ENCODE measurements around the gene CDH6. TPM values are rescaled to one million over a fixed set of nuclear protein-coding genes. Genes with fewer than 3 reads are reported as not detected.

The CDH6 gene
- total RNA-seq, 1 experiment from 2014 or later: not detected

GRCh38 chr5:31193116-31193515 is 370 bp upstream of the CDH6 start:
- BruUV-seq (replicated peaks): no TSS peak
- no peaks in the 10 kb centered on the region for H3K9me3 ChIP-seq (ENCODE audit: insufficient read depth, low read depth)
- H3K9me2 ChIP-seq (ENCODE audit: insufficient read depth): no peaks in the 10 kb centered on the region
- no peak overlapping the region for H2AFZ ChIP-seq
- H3K36me3 ChIP-seq (ENCODE audit: low read depth): no peaks in the 10 kb centered on the region
- no peak for DNase-seq
- no peaks in the 10 kb centered on the region for H3F3A ChIP-seq (ENCODE audit: insufficient read depth, low read depth)
- no peaks in the 10 kb centered on the region for H3K79me2 ChIP-seq (ENCODE audit: low read depth)
- no peak overlapping the region for H3K27ac ChIP-seq
- intact Hi-C loops (cut with micrococcal nuclease; ENCODE audit: unreplicated experiment): no loop called here
- H3K27me3 ChIP-seq (ENCODE audit: insufficient read depth, low read depth): peaks cover 18% of the 10 kb centered on the region
- ChIA-PET CTCF (no interaction called here), POLR2A (ENCODE audit: unreplicated experiment) (no interaction called here)
- H3K4me1 ChIP-seq (replicated peaks; ENCODE audit: insufficient read depth): peaks cover 5% of the 10 kb centered on the region; the same call in 1 of the 2 replicates
- TF ChIP-seq, protein P1, sequence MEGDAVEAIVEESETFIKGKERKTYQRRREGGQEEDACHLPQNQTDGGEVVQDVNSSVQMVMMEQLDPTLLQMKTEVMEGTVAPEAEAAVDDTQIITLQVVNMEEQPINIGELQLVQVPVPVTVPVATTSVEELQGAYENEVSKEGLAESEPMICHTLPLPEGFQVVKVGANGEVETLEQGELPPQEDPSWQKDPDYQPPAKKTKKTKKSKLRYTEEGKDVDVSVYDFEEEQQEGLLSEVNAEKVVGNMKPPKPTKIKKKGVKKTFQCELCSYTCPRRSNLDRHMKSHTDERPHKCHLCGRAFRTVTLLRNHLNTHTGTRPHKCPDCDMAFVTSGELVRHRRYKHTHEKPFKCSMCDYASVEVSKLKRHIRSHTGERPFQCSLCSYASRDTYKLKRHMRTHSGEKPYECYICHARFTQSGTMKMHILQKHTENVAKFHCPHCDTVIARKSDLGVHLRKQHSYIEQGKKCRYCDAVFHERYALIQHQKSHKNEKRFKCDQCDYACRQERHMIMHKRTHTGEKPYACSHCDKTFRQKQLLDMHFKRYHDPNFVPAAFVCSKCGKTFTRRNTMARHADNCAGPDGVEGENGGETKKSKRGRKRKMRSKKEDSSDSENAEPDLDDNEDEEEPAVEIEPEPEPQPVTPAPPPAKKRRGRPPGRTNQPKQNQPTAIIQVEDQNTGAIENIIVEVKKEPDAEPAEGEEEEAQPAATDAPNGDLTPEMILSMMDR (conservative IDR thresholded peaks at IDR 0.05): no peak
- no peak for TF ChIP-seq EZH2 (IDR thresholded peaks at IDR 0.05; ENCODE audit: low read depth)
- no peaks in the 10 kb centered on the region for H4K20me1 ChIP-seq (ENCODE audit: insufficient read depth)
- no peak overlapping the region for H3K4me2 ChIP-seq
- no peak overlapping the region for H3K4me3 ChIP-seq

DNA sequence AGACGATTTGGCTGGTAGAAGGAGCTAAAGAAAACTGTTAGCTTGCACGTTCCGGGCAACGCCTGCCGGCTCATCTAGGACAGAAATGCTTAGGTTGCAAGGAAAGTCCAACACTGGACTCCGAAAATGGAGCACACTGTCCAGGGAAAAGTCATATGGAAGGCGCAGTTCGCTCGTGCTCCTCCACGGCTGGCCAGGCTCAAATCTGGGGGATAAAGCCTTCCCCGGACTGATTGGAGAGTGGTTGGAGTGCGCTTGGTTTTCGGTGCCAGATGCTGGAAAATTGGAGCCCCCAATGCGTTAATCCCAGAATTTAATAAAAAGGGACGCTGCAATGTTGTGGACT is 955 bp downstream of the CDH6 start:
- H2AFZ ChIP-seq: no peak overlapping the region
- H3K9me3 ChIP-seq (ENCODE audit: insufficient read depth, low read depth): no peaks in the 10 kb centered on the region
- ChIA-PET POLR2A (ENCODE audit: unreplicated experiment) (no interaction called here), CTCF (no interaction called here)
- H3K27ac ChIP-seq: no peak overlapping the region
- no peaks in the 10 kb centered on the region for H3F3A ChIP-seq (ENCODE audit: insufficient read depth, low read depth)
- no peaks in the 10 kb centered on the region for H3K79me2 ChIP-seq (ENCODE audit: low read depth)
- H3K4me3 ChIP-seq: no peak overlapping the region
- peak overlapping the region; percentile 41; the same call in 1 of the 2 replicates for H3K4me2 ChIP-seq
- no peak for TF ChIP-seq EZH2 (IDR thresholded peaks at IDR 0.05; ENCODE audit: low read depth)
- no peak for DNase-seq
- H4K20me1 ChIP-seq (ENCODE audit: insufficient read depth): no peaks in the 10 kb centered on the region
- intact Hi-C loops (cut with micrococcal nuclease; ENCODE audit: unreplicated experiment): no loop called here
- no peaks in the 10 kb centered on the region for H3K36me3 ChIP-seq (ENCODE audit: low read depth)
- BruUV-seq (replicated peaks): no TSS peak
- H3K27me3 ChIP-seq (ENCODE audit: insufficient read depth, low read depth): peaks cover 18% of the 10 kb centered on the region
- H3K4me1 ChIP-seq (replicated peaks; ENCODE audit: insufficient read depth): peaks cover 5% of the 10 kb centered on the region; the same call in 1 of the 2 replicates
- no peaks in the 10 kb centered on the region for H3K9me2 ChIP-seq (ENCODE audit: insufficient read depth)

DNA sequence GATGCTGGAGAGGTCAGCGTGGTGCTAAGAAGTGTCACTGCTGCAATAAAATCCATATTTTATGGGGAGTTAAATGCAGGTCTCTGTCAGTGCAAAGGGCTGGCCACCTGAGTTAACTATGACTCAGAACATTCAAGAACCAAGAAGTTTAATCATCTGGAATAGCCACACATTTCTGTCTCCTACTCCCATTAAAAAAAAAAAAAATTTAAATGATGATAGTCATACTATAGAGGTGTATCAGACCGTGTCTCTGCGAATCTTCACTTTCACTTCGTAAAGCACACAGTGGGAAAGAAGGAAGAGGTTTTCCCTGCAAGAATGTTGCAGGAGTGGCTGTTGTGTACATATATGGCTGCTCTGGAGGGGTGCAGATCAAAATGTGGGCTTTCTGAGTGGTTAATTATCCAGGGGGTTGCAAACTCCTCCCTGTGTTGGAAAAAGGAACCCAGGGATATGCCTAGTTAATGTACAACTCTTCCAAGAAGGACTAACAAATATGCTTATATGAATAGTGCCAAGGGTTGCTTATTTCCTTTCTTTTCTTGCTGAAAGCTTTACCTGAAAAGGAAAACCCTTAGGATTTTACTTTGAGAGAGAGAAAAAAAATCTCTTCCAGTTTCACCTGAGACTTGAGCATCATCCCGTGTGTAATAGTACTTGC is 1.5 kb downstream of the CDH6 start:
- intact Hi-C loops (cut with micrococcal nuclease; ENCODE audit: unreplicated experiment): no loop called here
- POLR2A ChIA-PET (ENCODE audit: unreplicated experiment): no interaction called here
- Histone ChIP-seq H3K9me2 (ENCODE audit: insufficient read depth) (no peaks in the 10 kb centered on the region), H3K36me3 (ENCODE audit: low read depth) (no peaks in the 10 kb centered on the region), H3K27me3 (ENCODE audit: insufficient read depth, low read depth) (peaks cover 18% of the 10 kb centered on the region), H3K4me3 (peak overlapping the region; percentile 16; the same call in 1 of the 2 replicates), H3K27ac (no peak overlapping the region), H3F3A (ENCODE audit: insufficient read depth, low read depth) (no peaks in the 10 kb centered on the region), H3K79me2 (ENCODE audit: low read depth) (no peaks in the 10 kb centered on the region), H3K4me2 (peak overlapping the region; percentile 41), H3K4me1 (replicated peaks; ENCODE audit: insufficient read depth) (peaks cover 5% of the 10 kb centered on the region; the same call in 1 of the 2 replicates), H3K9me3 (ENCODE audit: insufficient read depth, low read depth) (no peaks in the 10 kb centered on the region), H2AFZ (no peak overlapping the region), H4K20me1 (ENCODE audit: insufficient read depth) (no peaks in the 10 kb centered on the region)
- TF ChIP-seq EZH2 (IDR thresholded peaks at IDR 0.05; ENCODE audit: low read depth): no peak
- TF ChIP-seq, protein P1 (conservative IDR thresholded peaks at IDR 0.05): no peak
- BruUV-seq (replicated peaks): no TSS peak
- no peak for DNase-seq
- CTCF ChIA-PET: no interaction called here

- BruUV-seq (replicated peaks): no TSS peak
- Histone ChIP-seq H3K27ac (no peak overlapping the region), H3K9me2 (ENCODE audit: insufficient read depth) (no peaks in the 10 kb centered on the region; the same call in 1 of the 2 replicates), H3K4me1 (replicated peaks; ENCODE audit: insufficient read depth) (peaks cover 5% of the 10 kb centered on the region; the same call in 1 of the 2 replicates), H3K36me3 (ENCODE audit: low read depth) (no peaks in the 10 kb centered on the region), H3K79me2 (ENCODE audit: low read depth) (no peaks in the 10 kb centered on the region), H4K20me1 (ENCODE audit: insufficient read depth) (no peaks in the 10 kb centered on the region), H3K4me2 (no peak overlapping the region), H3F3A (ENCODE audit: insufficient read depth, low read depth) (no peaks in the 10 kb centered on the region), H3K9me3 (ENCODE audit: insufficient read depth, low read depth) (no peaks in the 10 kb centered on the region), H3K27me3 (ENCODE audit: insufficient read depth, low read depth) (peaks cover 18% of the 10 kb centered on the region), H2AFZ (no peak overlapping the region), H3K4me3 (no peak overlapping the region)
- ChIA-PET CTCF (no interaction called here), POLR2A (ENCODE audit: unreplicated experiment) (no interaction called here)
- TF ChIP-seq, protein P1 (conservative IDR thresholded peaks at IDR 0.05): no peak
- no peak for TF ChIP-seq EZH2 (IDR thresholded peaks at IDR 0.05; ENCODE audit: low read depth)
- intact Hi-C loops (cut with micrococcal nuclease; ENCODE audit: unreplicated experiment): no loop called here
- no peak for DNase-seq
Measured at GRCh38 chr5:31196309-31196708, 2.8 kb downstream of the CDH6 start.
